ENCODE results near the gene SYTL2. TPM values are rescaled to one million over a fixed set of nuclear protein-coding genes. Genes with fewer than 3 reads are reported as not detected.

SYTL2 gene
- total RNA-seq, 1 donor from 2014 or later: 38.7 TPM

GRCh38 chr11:85766721-85767161 lies 44.2 kb downstream of the SYTL2 start:
- Mint-ChIP-seq H3K9me3 (peaks cover 14% of the 10 kb centered on the region), H3K27me3 (ENCODE audit: insufficient read depth) (no peaks in the 10 kb centered on the region), H3K36me3 (ENCODE audit: low read depth) (peaks cover 47% of the 10 kb centered on the region), H3K4me1 (ENCODE audit: low read depth) (peaks cover 84% of the 10 kb centered on the region), H3K27ac (no peak overlapping the region), H3K4me3 (no peak overlapping the region)
- no peak for DNase-seq (ENCODE audit: low spot score)
- intact Hi-C loops (cut with micrococcal nuclease): loop anchor here (5.0 kb wide), 2 partner anchors 64 to 451 kb away; no protein-coding TSS in a partner anchor

DNA sequence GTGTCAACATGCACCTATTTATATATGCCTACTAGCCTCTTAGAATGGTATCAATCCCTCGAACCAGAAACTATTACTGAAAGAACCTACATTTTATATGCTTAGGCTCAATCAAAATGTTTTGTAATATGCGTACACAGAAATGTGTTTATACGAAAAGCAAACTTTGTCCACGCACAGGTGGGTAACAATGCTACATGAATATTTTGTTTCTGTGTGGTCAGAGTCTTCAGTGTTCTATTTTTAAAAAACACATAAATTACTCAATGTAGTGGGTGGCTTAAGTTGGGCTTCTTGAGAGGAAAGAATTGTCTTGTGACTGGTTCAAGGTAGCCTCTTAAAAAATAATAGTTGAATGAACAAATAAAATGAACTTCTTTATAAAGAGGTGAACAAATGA lies 46.1 kb downstream of the SYTL2 start:
- no peak for DNase-seq (ENCODE audit: low spot score)
- intact Hi-C loops (cut with micrococcal nuclease): loop anchor here (5.0 kb wide), 2 partner anchors 62 to 453 kb away; no protein-coding TSS in a partner anchor
- Mint-ChIP-seq H3K27ac (no peak overlapping the region), H3K4me1 (ENCODE audit: low read depth) (peaks cover 87% of the 10 kb centered on the region), H3K9me3 (peaks cover 6% of the 10 kb centered on the region), H3K36me3 (ENCODE audit: low read depth) (peaks cover 46% of the 10 kb centered on the region), H3K4me3 (no peak overlapping the region), H3K27me3 (ENCODE audit: insufficient read depth) (no peaks in the 10 kb centered on the region)

GRCh38 chr11:85762226-85762625 lies 48.7 kb downstream of the SYTL2 start:
- Mint-ChIP-seq H3K4me1 (ENCODE audit: low read depth) (peaks cover 86% of the 10 kb centered on the region), H3K9me3 (no peaks in the 10 kb centered on the region), H3K27ac (no peak overlapping the region), H3K36me3 (ENCODE audit: low read depth) (peaks cover 49% of the 10 kb centered on the region), H3K4me3 (no peak overlapping the region), H3K27me3 (ENCODE audit: insufficient read depth) (no peaks in the 10 kb centered on the region)
- intact Hi-C loops (cut with micrococcal nuclease): no loop called here
- DNase-seq (ENCODE audit: low spot score): no peak

DNA sequence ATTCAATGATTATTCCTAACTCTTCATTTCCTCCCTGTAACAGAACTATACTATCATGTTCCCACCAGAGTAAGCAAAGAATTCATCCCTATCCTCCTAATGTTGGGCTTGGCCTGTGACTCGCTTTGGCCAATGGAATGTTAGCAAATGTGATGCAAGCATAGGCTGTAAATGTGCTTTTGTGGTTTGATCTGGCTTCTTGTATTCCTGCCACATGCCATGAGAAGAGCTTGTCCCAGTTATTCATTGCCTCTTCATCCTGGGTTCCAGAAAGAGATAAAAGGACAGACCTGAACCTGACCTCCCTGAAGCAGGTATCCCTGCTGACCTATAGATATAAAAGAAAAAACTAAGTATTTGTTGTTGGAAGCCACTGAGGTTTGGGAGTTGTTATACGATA lies 51.0 kb downstream of the SYTL2 start:
- peaks cover 90% of the 10 kb centered on the region for H3K4me1 Mint-ChIP-seq (ENCODE audit: low read depth)
- peaks cover 50% of the 10 kb centered on the region for H3K36me3 Mint-ChIP-seq (ENCODE audit: low read depth)
- no peaks in the 10 kb centered on the region for H3K9me3 Mint-ChIP-seq
- H3K27ac Mint-ChIP-seq: peak overlapping the region; percentile 7
- DNase-seq (ENCODE audit: low spot score): no peak
- H3K27me3 Mint-ChIP-seq (ENCODE audit: insufficient read depth): no peaks in the 10 kb centered on the region
- intact Hi-C loops (cut with micrococcal nuclease): loop anchor here (5.0 to 10.0 kb wide), 3 partner anchors 685 to 1275 kb away; partner anchors contain the start of gene TMEM135
- no peak overlapping the region for H3K4me3 Mint-ChIP-seq

GRCh38 chr11:85758480-85759039 lies 52.4 kb downstream of the SYTL2 start:
- H3K36me3 Mint-ChIP-seq (ENCODE audit: low read depth): peaks cover 48% of the 10 kb centered on the region
- DNase-seq (ENCODE audit: low spot score): no peak
- H3K4me3 Mint-ChIP-seq: no peak overlapping the region
- intact Hi-C loops (cut with micrococcal nuclease): loop anchor here (1.0 to 10.0 kb wide), 4 partner anchors 10 to 1276 kb away; partner anchors contain the start of gene TMEM135
- peak overlapping the region; percentile 87 for H3K27ac Mint-ChIP-seq
- H3K27me3 Mint-ChIP-seq (ENCODE audit: insufficient read depth): no peaks in the 10 kb centered on the region
- H3K4me1 Mint-ChIP-seq (ENCODE audit: low read depth): peaks cover 90% of the 10 kb centered on the region
- peaks cover 3% of the 10 kb centered on the region for H3K9me3 Mint-ChIP-seq

DNA sequence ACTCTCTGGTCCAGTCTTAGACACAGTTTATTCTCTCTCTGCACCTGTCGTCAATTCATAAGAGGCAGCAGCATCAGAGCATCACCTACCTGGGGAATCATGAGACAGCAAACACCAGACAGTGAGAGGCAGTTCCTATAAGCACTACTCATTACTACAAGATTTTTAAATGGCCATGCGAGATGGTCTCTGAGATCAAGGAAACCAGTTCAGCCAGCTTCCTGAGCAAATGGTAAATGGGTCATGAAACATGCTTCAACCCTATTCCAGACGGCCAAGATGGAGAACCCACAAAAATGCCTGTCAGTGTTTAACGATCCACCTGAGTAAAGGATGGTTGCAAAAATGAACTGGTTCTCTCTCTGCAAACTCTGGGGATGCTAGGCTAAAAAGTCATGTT lies 52.9 kb downstream of the SYTL2 start:
- DNase-seq (ENCODE audit: low spot score): no peak
- Mint-ChIP-seq H3K4me3 (no peak overlapping the region), H3K36me3 (ENCODE audit: low read depth) (peaks cover 48% of the 10 kb centered on the region), H3K27ac (peak overlapping the region; percentile 87), H3K9me3 (peaks cover 8% of the 10 kb centered on the region), H3K4me1 (ENCODE audit: low read depth) (peaks cover 90% of the 10 kb centered on the region), H3K27me3 (ENCODE audit: insufficient read depth) (peaks cover 1% of the 10 kb centered on the region)
- intact Hi-C loops (cut with micrococcal nuclease): loop anchor here (1.0 to 10.0 kb wide), 4 partner anchors 10 to 1277 kb away; partner anchors contain the start of gene TMEM135

- intact Hi-C loops (cut with micrococcal nuclease): loop anchor here (5.0 to 10.0 kb wide), 3 partner anchors 688 to 1278 kb away; partner anchors contain the start of gene TMEM135
- H3K4me3 Mint-ChIP-seq: peak overlapping the region; percentile 40
- H3K27ac Mint-ChIP-seq: peak overlapping the region; percentile 82
- peaks cover 93% of the 10 kb centered on the region for H3K4me1 Mint-ChIP-seq (ENCODE audit: low read depth)
- no peak for DNase-seq (ENCODE audit: low spot score)
- H3K36me3 Mint-ChIP-seq (ENCODE audit: low read depth): peaks cover 52% of the 10 kb centered on the region
- H3K27me3 Mint-ChIP-seq (ENCODE audit: insufficient read depth): peaks cover 4% of the 10 kb centered on the region
- peaks cover 8% of the 10 kb centered on the region for H3K9me3 Mint-ChIP-seq
Observed at GRCh38 chr11:85756401-85757200, 54.3 kb downstream of the SYTL2 start.

GRCh38 chr11:85755701-85756100 lies 55.2 kb downstream of the SYTL2 start:
- Mint-ChIP-seq H3K4me3 (peak overlapping the region; percentile 48), H3K36me3 (ENCODE audit: low read depth) (peaks cover 51% of the 10 kb centered on the region), H3K9me3 (peaks cover 8% of the 10 kb centered on the region), H3K4me1 (ENCODE audit: low read depth) (peaks cover 97% of the 10 kb centered on the region), H3K27me3 (ENCODE audit: insufficient read depth) (peaks cover 4% of the 10 kb centered on the region), H3K27ac (peak overlapping the region; percentile 82)
- no peak for DNase-seq (ENCODE audit: low spot score)
- intact Hi-C loops (cut with micrococcal nuclease): loop anchor here (5.0 to 10.0 kb wide), 3 partner anchors 689 to 1279 kb away; partner anchors contain the start of gene TMEM135

- H3K27me3 Mint-ChIP-seq (ENCODE audit: insufficient read depth): peaks cover 4% of the 10 kb centered on the region
- H3K4me3 Mint-ChIP-seq: peak overlapping the region; percentile 48
- no peak for DNase-seq (ENCODE audit: low spot score)
- H3K9me3 Mint-ChIP-seq: peaks cover 8% of the 10 kb centered on the region
- peaks cover 49% of the 10 kb centered on the region for H3K36me3 Mint-ChIP-seq (ENCODE audit: low read depth)
- intact Hi-C loops (cut with micrococcal nuclease): loop anchor here (5.0 to 10.0 kb wide), 3 partner anchors 690 to 1280 kb away; partner anchors contain the start of gene TMEM135
- H3K4me1 Mint-ChIP-seq (ENCODE audit: low read depth): peaks cover 97% of the 10 kb centered on the region
- H3K27ac Mint-ChIP-seq: peak overlapping the region; percentile 82
Observed at GRCh38 chr11:85755285-85755684, 55.7 kb downstream of the SYTL2 start.

- intact Hi-C loops (cut with micrococcal nuclease): loop anchor here (1.0 to 10.0 kb wide), 19 partner anchors 15 to 1282 kb away; partner anchors contain the start of genes CREBZF, PICALM, PRSS23 and SYTL2
- Mint-ChIP-seq H3K27ac (peak overlapping the region; percentile 98), H3K36me3 (ENCODE audit: low read depth) (peaks cover 47% of the 10 kb centered on the region), H3K4me3 (peak overlapping the region; percentile 73), H3K9me3 (peaks cover 8% of the 10 kb centered on the region), H3K27me3 (ENCODE audit: insufficient read depth) (peaks cover 4% of the 10 kb centered on the region), H3K4me1 (ENCODE audit: low read depth) (peaks cover 99% of the 10 kb centered on the region)
- DNase-seq (ENCODE audit: low spot score): peak; percentile 89
Observed at GRCh38 chr11:85752890-85753581, 57.9 kb downstream of the SYTL2 start.

DNA sequence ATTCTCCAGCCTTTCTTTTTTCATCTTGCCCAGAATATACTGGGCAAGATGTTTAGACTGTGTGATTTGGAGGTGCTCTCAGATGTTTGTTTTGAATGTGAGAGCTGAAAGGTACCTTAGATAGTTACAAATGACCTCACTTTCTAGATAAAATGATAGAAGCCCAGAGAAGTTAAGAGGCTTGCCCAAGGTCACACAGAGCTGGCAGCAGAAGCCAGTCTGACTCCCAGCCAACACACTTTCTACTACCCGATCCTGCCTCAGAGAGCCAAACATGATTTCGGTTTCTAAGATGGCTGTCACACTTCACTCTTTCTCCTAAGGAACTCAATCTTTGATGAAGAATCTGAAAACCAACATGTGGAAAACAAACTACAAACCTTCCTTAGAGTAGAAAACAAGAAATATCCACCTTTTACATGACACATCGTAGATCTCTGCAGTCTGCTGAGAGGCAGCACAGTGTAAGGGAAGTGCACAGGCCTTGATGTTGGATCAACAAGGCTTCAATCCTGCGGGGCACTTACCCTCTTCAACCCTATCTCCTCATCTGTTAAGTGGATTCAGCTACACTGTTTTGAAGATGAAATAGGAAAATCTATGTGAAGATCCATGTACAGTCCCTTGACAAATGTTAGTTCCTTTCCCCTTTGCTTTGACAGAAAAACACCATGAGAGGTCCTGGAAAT lies 58.6 kb downstream of the SYTL2 start:
- intact Hi-C loops (cut with micrococcal nuclease): loop anchor here (1.0 to 10.0 kb wide), 12 partner anchors 34 to 1282 kb away; partner anchors contain the start of genes PICALM, PRSS23 and TMEM135
- peaks cover 99% of the 10 kb centered on the region for H3K4me1 Mint-ChIP-seq (ENCODE audit: low read depth)
- H3K4me3 Mint-ChIP-seq: peak overlapping the region; percentile 73
- peaks cover 45% of the 10 kb centered on the region for H3K36me3 Mint-ChIP-seq (ENCODE audit: low read depth)
- peaks cover 8% of the 10 kb centered on the region for H3K9me3 Mint-ChIP-seq
- no peak for DNase-seq (ENCODE audit: low spot score)
- H3K27me3 Mint-ChIP-seq (ENCODE audit: insufficient read depth): peaks cover 4% of the 10 kb centered on the region
- peak overlapping the region; percentile 98 for H3K27ac Mint-ChIP-seq

DNA sequence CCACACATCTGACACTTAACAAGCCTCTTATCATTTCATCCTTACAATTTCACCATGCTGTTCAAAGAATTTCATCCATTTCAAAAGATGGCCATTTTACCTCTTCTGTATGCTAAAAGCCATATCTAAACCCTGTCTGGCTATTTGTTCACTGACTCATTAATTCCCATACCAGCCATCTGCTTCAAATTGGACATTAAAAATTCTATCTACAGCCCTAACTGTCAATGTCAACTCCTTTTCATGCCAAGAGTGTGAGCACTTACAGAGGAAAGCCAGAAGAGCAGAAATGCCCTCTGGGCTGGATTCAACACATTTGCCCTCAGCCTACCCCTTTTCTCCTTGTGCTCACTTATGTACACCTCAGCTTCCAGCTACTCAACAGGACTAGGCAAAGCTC lies 59.2 kb downstream of the SYTL2 start:
- DNase-seq (ENCODE audit: low spot score): no peak
- Mint-ChIP-seq H3K4me1 (ENCODE audit: low read depth) (peaks cover 96% of the 10 kb centered on the region), H3K27me3 (ENCODE audit: insufficient read depth) (peaks cover 4% of the 10 kb centered on the region), H3K9me3 (peaks cover 8% of the 10 kb centered on the region), H3K4me3 (peak overlapping the region; percentile 73), H3K36me3 (ENCODE audit: low read depth) (peaks cover 49% of the 10 kb centered on the region), H3K27ac (peak overlapping the region; percentile 98)
- intact Hi-C loops (cut with micrococcal nuclease): loop anchor here (1.0 to 10.0 kb wide), 12 partner anchors 35 to 1283 kb away; partner anchors contain the start of genes PICALM, PRSS23 and TMEM135
